Bronchial epithelial cell (primary cell): ENCODE measurements around the gene SLC45A1. TPM values are rescaled to one million over a fixed set of nuclear protein-coding genes. Genes with fewer than 3 reads are reported as not detected.

ENCODE experiments used
- DNase-seq: peaks from one replicate; pipeline ENCODE4 v3.0.0-alpha.2; 2010; ENCODE audit warnings: low read depth
- FAIRE-seq: peaks from 2 replicates; lab custom pipeline; 2011; peaks lifted over from hg19 to GRCh38; lab: Jason Lieb, UNC
- H3K27me3 ChIP-seq: 2 replicates; pipeline ENCODE4 v1.5.1; 2011; ENCODE audit warnings: low read length; ENCODE audit not compliant: control insufficient read depth, insufficient read depth
- H3K36me3 ChIP-seq: 2 replicates; pipeline ENCODE4 v1.5.1; 2011; ENCODE audit warnings: low read length; ENCODE audit not compliant: control insufficient read depth, insufficient read depth
- H3K4me3 ChIP-seq: 2 replicates; pipeline ENCODE4 v1.5.1; 2011; ENCODE audit warnings: mild to moderate bottlenecking, low read depth, low read length, control low read depth
- CTCF ChIP-seq: IDR thresholded peaks from 2 replicates; pipeline ENCODE4 v1.5.1; 2011; ENCODE audit warnings: mild to moderate bottlenecking, moderate library complexity, low read length, control low read depth, inconsistent platforms; ENCODE audit not compliant: insufficient read depth, severe bottlenecking
- total RNA-seq: library from RNA; depleted of rRNA; stranded (reverse); fragments of >200 nt; gene quantifications from 2 replicates; pipeline ENCODE4 v1.2.1, GENCODE V29; 2014

The SLC45A1 gene
- total RNA-seq, 1 donor from 2014 or later, result 0.26 TPM

GRCh38 chr1:8312235-8313218 lies 5.4 kb upstream of the SLC45A1 start:
- TF ChIP-seq CTCF, result no peak
- no peaks in the 10 kb centered on the region for H3K27me3 ChIP-seq
- FAIRE-seq (peak; percentile 90), DNase-seq (no peak)
- H3K4me3 ChIP-seq, result no peak overlapping the region
- H3K36me3 ChIP-seq, result no peaks in the 10 kb centered on the region

GRCh38 chr1:8313231-8313630 lies 4.7 kb upstream of the SLC45A1 start:
- TF ChIP-seq CTCF, result no peak
- Histone ChIP-seq H3K27me3 (no peaks in the 10 kb centered on the region), H3K4me3 (no peak overlapping the region), H3K36me3 (no peaks in the 10 kb centered on the region)
- FAIRE-seq, result no peak
- no peak for DNase-seq

- FAIRE-seq (peak; percentile 90), DNase-seq (peak; percentile 59)
- H3K4me3 ChIP-seq, result no peak overlapping the region
- H3K36me3 ChIP-seq, result no peaks in the 10 kb centered on the region
- H3K27me3 ChIP-seq, result peaks cover 2% of the 10 kb centered on the region
- peak; percentile 93 for TF ChIP-seq CTCF
Measured at GRCh38 chr1:8314346-8315280, 3.3 kb upstream of the SLC45A1 start.

GRCh38 chr1:8315573-8316475 lies 2.1 kb upstream of the SLC45A1 start:
- H3K36me3 ChIP-seq, result no peaks in the 10 kb centered on the region
- no peak for FAIRE-seq
- TF ChIP-seq CTCF, result peak; percentile 9
- H3K4me3 ChIP-seq, result no peak overlapping the region
- peaks cover 2% of the 10 kb centered on the region for H3K27me3 ChIP-seq
- DNase-seq, result no peak

GRCh38 chr1:8318436-8318835 lies 522 bp downstream of the SLC45A1 start:
- no peak for TF ChIP-seq CTCF
- no peaks in the 10 kb centered on the region for H3K36me3 ChIP-seq
- DNase-seq (no peak), FAIRE-seq (no peak)
- H3K4me3 ChIP-seq, result no peak overlapping the region
- H3K27me3 ChIP-seq, result peaks cover 4% of the 10 kb centered on the region
